GM18909 (cell line): Measurements from ENCODE around the gene NALF2.
A peak's percentile ranks its signal among the peaks of the same experiment; 100 is the strongest.

Source experiments
- ATAC-seq: cut with Tn5 transposase; IDR thresholded peaks from one replicate; pipeline ENCODE4 v1.9.1; 2021; ENCODE audit warnings: mild to moderate bottlenecking; ENCODE audit not compliant: unreplicated experiment, poor library complexity

Gene NALF2

DNA sequence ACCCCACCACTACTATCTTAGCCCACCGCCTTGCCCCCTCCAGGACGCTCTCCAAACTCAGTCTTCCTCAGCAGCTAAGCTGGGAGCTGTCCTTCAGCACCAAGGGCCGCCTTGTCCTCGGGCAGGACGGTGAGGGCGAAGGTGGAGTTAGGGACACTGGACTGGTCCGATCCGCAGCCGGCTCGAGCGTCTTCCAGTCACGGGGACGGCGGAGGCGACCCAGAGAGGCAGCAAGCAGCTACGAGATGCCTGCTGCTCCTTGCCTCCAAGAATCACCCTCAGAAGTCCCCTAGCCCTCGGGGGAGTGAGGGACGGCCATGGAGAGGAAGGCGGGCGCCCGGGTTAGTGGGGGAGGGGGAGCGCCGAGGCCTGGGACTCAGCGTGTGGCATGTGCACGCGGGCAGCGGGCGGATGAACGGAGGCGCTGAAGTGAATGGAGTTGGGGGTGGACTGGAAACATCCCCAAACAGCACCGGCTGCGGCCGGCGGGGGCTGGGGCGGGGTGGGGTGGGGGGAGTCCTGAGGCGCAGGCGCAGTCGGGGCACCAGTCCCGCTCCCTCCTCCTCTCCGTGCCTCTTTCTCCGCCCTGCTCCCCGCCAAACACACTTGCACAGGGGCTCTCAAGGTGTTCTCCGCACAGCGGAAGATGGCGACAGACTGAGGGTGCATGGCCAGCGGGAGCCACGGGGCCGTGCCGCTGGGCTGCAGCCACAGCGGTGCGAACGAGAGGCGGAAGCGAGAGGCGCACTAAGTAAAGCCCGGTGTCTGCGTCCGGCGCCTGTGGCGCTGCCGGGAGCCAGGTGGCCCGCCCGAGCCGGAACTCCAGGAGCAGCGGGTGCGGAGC is at the start of gene NALF2:
Gene NALF2, plus strand, starts transcription at position 545 of the 844 bp plus-strand sequence. CDS start 957 bp downstream, outside the sequence.
- ATAC-seq = peak; percentile 45

GRCh38 chrX:69457756-69458155 is 46.4 kb upstream of the NALF2 start:
- no peak for ATAC-seq

DNA sequence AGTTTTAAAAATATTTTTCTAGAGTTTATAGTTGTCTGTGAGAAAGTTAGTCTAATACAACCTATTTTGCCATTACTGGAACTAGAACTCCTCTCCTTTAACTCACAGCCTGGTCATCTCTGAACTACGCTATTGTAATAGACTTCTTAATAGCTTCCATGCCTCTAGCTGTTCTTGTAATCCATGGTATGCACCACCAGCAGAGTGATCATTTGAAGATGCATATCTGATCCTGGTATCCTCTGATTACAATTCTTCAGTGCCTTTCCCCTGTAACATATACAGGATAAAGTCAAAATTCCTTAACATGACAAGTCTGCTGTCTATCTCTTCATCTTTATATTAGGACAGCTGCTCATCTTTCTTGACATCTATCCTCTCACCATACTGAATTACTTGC is 37.6 kb upstream of the NALF2 start:
- no peak for ATAC-seq

DNA sequence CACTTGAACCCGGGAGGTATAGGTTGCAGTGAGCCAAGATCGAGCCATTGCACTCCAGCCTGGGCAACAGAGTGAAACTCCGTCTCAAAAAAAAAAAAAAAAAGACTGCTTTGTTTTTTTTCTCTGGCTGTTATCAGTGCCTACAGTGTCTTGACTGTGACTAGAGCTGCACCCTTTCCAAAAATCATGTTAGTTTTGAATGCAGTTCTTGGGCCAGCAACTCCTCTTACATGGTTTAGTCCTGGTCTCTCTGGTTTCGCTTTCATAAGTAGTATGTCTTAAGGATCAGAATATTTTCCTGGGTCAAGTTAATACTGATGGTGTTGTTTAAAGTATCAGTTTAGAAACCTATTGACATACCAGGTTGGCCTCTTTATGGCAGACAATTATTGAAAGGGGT is 34.2 kb upstream of the NALF2 start:
- no peak for ATAC-seq

DNA sequence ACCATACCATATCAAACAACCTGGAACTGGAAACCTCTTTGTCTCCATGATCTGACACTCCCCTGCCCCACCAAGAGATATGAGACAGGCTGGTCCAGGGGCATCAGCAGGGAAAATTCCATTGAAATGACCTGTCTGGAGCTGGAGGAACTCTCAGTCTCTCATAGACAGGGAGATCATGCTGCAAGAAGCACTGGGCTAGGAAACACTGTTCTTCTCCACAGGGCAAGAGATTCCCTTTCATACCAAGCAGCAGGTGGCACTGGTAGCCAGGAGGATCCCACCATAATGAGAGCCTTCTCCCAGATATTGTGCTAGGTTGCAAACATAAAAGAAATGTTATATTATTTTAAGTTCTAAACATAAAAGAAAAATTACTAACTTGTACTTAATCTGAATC is 14.5 kb upstream of the NALF2 start:
- ATAC-seq = no peak

GRCh38 chrX:69493193-69493592 is 10.9 kb upstream of the NALF2 start:
- no peak for ATAC-seq

DNA sequence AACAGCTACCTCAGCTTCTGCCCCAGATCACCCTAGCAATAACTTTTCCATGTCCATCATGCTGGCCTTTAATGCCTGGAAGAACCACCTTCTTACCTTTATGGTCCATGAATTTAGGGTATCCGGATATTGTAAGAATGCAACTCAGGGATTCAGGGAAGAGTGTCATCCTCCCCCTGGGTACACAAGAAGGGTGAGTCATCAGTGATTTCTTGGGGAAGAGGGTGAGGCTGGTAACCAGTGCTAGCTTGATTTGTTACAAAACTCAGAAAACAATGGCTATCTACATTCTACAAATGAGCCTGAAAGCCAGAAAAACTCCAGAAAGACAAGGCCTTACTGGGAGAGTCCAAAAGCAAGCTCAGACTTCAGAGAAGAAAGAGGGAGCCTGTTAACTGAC is 10.4 kb upstream of the NALF2 start:
- no peak for ATAC-seq

DNA sequence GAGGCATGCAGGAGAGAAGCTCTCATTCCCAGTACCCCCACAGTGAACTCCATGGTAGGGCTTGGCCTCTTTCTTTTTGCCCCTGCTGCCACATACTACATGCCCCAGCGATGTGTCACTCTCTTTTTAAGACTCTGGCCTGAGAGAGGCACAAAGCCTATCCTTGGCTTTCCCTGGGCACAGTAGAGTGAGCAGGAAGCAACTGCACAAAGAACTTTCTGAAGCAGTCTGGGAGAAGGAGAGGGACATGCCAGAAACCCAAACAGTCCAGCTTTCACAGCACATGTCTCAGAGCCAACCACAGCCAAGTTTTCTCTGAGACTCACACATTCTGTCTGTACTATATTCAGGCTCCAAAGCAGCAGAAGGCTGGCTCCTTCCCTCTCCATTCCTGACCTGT is 7.9 kb upstream of the NALF2 start:
- no peak for ATAC-seq

GRCh38 chrX:69501429-69501828 is 2.7 kb upstream of the NALF2 start:
- no peak for ATAC-seq

- no peak for ATAC-seq
These were observed 821 bp upstream of the NALF2 start for GRCh38 chrX:69503228-69503781.

GRCh38 chrX:69504626-69505612 is 793 bp downstream of the NALF2 start:
- ATAC-seq = peak; percentile 12

DNA sequence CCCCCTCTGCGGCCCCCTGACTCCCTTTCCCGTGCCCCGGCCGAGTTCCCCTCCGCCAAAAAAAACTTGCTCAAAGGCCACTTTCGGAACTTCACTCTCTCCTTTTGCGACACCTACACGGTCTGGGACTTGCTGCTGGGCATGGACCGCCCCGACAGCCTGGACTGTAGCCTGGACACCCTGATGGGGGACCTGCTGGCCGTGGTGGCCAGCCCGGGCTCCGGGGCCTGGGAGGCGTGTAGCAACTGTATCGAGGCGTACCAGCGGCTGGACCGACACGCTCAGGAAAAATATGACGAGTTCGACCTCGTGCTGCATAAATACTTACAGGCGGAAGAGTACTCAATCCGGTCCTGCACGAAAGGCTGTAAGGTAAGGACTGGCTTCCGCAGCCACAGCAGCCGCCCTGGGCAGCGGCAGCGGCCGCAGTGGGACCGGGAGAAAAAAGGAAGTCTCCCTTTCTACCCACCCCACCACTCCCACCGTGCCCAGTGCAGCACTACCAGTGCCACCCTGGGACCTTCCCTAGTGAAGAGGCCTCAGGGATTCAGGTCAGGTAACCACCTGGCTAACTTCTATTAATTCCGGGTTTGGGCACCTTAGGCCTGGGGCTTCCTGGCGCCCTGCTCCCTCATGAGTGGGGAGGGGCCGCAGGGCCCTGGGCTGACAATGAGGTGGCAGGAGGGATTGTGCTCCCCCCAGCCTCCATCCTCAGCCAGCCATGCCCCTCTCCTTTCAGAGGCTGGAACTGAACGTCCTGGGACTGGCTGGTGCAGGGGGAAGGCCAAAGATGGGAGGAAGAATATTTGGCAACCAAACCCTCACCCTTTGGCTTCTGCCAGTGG is 1.9 kb downstream of the NALF2 start:
- no peak for ATAC-seq

DNA sequence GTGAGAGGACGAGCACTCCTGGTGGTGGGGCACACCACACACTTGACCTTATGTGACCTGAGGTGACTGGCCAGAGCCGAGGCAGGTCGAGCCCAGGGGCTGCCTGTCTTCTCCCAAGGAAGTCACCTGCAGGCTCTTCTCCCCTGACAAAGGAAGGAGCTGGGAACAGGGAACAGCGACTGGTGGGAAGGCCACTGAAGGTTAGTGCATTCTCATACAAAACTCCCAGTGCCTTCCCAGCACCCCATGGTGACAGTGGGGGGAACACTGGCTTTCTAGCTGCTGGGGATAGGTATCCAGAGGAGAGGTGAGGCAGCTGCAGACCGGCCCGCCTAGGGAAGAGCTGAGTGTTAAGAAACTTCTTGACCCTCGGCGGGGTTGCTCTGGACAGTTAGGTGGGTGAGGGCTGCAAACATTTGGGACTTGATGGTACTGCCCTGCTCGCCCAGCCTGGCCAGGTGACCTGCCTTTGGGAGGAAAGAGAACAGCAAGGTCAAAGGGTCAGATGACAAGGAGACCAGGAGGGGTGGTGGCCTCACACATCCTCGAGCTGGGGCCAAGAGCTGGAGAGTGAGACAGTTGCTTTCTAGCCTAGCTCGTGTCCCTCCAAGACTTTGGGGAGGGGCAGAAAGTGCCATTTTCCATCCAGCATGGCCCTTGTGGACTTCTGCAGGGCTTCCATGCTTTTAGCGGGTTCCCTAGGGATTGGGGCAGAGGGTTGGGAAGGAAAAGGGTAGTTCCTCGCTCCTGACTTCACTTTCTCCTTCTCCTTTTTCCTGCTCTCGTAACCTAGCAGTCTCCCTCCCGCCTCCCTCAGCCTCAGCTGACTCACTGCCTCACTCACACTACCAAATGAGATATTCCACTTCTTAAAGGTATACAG is 2.7 kb downstream of the NALF2 start:
- ATAC-seq = no peak

- ATAC-seq = no peak
These were observed 3.3 kb downstream of the NALF2 start for GRCh38 chrX:69507500-69507789.

DNA sequence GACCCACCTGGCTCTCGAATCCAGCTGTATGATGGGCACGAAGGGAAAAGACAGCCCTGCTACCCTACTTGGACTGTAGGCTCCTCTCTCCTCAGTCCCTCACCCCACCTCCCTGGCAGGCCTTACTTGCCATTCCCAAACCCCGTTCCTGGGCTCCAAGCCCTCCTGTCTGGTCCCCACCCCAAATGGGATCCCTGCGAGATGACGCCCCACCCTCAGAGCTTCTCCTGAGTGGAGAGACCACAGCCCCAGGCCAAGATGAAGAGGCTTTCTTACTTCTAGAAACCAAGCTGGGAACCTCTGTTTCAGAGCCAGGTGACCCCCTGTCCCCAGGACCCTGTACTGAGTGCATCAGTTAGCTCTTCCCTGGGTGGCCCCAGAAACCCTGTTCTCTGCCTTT is 4.5 kb downstream of the NALF2 start:
- no peak for ATAC-seq

DNA sequence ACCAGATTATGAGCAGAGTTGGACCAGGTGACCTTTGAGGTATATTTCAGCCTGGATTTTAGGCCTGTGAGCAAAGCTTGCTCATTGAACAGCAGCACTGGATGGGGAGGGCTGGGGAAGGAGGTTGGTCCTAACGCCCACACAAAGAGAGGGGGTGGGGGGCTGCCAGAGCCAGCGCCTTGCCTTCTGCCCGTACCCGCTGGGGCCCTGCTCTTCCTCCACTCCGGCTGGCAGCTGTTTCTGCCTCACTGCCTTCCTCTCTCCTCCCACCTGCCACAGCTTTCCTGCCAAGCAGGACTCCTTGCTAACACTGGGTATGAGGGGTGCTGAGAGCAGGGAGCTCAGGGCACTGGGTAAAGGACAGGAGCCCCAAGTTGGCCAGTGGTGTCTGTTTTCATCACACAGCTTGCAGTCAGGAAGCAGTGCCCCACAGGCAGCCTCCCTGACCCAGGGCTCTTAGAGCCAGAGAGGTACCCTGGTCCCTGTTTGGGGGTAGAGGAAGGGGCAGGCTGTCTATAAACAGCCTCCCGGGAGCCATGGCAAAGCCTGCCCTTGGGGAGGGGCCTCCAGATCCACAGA is 6.1 kb downstream of the NALF2 start:
- ATAC-seq = no peak

DNA sequence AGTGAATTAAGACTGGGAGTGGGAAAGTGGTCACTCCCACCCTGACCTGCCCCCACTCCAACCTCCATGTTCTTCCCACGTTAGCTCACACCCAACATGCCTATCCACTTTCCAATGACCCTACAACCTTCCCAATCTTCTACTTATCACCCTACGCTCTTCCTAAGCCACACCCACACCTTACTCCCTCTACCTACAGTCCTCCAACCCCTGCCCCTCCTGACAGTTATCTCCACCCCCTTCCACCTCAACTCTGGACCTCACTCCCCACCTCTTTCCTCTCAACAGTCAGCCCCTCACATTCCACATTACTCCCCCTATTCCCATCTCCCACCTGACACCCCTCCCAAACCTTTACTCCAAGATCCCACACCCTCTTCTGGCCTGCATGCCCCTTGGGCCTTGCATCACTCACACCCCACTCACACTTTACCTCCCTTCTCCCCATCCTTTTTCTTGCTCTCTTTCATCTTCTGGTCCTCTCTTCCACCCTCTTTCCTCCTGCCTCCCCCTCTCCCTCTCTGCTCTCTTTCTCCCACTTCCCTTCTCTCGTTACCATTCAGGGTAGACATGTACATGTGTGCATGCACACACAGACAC is 6.9 kb downstream of the NALF2 start:
- ATAC-seq = no peak

DNA sequence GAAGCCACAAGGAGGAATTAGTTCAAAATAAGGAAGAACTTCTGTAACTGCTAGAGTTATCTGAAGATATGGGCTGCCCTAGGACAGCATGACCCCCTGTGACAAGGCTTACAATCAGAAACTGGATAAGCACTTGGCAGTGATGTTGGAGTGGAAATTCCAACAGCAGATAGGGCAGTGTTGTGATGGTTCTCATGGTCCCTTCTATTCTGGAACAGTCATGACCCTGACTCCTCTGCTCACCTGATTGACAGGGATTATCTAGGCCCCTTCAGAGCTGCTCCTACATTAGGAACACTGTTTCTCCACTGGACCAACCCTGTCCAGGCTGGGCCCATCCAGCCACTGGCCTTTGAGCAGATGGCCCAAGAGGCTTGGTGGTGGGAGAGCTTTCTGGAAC is 17.9 kb downstream of the NALF2 start:
- no peak for ATAC-seq

DNA sequence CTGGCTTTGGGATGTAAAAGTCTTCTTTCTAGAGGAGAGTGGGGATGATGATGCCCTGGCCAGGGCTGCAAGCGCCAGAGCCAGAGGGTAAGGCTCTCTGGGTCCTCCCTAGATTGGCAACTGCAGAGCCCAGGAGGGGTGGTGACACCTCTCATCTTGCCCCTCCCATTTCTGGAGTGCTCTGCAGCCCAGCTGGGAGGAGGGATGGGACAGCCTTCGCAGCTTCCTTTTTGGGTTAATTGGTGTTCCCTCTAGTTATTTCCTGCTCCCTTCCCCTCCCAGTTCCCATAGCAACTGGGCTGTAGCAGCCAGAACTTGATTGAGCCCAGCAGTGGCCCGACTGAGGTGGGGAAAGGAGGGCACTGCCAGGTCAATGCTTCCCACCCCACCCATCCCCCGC is 19.2 kb downstream of the NALF2 start:
- ATAC-seq = no peak
